HG03521 (cell line): ENCODE results near the gene PAQR7.

Experiments
- ATAC-seq: cut with Tn5 transposase; IDR thresholded peaks from one replicate; pipeline ENCODE4 v1.9.1; 2021; ENCODE audit warnings: mild to moderate bottlenecking, moderate library complexity; ENCODE audit not compliant: unreplicated experiment

The PAQR7 gene

DNA sequence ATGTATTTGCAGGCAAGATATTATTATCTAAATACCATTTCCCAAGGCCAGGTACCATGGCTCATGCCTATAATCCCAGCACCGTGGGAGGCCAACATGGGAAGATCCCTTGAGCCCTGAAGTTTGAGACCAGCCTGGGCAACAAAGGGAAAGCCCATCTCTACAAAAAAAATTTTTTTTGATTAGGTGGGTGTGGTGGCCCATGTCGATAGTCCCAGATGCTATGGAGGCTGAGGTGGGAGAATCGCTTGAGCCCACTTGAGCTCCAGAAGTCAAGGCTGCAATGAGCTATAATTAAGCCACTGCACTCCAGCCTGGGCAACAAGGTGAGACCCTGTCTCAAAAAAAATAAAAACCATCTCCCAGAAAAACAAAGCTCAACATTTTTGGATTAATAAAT is 28.5 kb upstream of the PAQR7 start:
- ATAC-seq: no peak

- ATAC-seq: no peak
Measured at GRCh38 chr1:25902462-25902861, 27.0 kb upstream of the PAQR7 start.

DNA sequence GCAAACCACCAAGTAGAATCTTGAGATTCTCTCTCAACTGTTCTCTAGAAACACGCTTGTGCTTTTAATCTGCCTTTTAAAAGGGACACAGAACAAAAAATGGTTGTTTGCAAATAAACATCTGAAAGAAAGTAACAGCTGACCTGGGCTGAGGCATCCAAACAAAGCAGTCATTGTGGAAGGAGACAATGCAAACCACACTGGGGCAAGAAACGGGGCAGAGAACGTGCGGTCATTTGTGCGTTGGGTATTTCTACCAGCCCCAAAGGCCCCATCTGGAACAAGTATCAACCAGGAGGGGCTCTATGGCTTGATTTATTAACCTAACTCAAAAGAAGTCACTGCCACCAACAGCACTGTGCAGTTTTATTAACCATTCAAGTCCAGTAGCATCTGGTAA is 24.7 kb upstream of the PAQR7 start:
- ATAC-seq: no peak

DNA sequence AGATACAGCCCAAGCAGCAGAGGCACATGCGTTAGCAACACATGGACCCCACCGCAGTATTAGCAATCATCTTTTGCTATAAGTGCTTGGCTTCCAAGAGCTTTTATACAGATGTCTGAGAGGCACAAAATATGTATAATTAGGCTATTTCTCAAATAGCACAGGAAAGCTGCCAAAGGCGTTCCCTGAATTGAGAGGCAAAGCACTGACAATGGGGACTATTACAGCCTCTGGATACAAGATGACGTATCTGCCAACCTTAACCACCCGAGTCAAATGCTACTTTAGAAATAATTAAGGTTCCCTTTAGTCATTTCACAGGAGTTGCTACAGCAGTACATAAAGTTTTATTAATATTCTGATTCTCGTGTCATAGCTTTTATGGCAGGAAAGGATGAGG is 24.3 kb upstream of the PAQR7 start:
- no peak for ATAC-seq

DNA sequence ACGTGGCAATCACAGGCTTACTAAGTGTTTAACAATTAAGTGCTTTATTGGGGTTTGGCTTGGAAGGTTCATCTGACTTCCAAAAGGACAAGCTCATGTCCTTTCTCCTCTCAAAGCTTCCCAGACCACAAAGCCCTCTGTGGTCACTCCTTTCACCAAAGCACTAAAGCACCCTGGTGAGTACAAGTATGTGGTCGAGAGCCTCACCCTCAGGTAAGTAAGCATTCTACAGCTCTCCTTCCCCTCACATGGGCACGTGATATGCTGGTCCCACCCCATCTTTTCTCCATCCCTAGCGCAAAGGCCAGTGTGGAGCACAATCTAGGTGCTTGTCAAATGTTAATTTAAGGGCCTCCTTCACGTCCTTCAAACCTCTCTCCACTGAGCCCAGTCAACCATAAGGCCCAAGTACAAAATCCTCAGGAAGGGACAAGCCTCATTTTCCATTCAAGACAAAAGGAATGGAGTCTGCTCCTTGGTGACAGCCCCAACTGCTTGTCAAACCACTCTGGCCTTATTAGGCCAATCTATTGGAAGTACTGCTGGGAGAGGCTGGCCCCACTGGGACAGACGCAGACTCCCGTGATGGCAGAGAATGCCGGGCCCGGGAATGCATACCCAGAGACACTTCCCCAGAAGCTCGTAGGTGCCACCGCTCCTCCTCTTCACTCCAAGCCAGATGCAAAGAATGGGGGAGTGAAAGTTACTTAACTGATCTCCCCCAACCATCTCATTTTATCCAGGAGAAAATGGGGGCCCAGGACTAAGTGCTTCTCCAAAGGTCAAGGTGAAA is 22.9 kb upstream of the PAQR7 start:
- ATAC-seq: no peak

DNA sequence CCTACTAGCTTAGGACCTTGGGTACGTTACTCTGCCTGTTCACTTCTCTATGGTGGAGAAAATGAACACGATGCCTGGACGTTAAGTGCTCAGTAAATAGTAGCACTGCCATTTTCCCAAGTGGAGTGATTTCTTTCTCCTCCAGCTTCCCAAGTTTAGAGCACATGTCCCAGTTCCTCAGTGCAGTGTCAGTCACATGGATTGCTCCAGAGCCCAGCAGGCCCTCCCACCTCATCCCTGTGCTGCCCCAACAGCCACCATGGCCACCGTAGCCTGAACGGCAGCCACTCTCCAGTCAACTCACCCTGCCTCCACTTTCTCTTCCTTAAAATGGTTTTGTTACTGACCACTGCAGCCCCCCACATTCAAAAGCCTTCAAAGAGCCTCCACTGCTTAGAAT is 22.2 kb upstream of the PAQR7 start:
- no peak for ATAC-seq

DNA sequence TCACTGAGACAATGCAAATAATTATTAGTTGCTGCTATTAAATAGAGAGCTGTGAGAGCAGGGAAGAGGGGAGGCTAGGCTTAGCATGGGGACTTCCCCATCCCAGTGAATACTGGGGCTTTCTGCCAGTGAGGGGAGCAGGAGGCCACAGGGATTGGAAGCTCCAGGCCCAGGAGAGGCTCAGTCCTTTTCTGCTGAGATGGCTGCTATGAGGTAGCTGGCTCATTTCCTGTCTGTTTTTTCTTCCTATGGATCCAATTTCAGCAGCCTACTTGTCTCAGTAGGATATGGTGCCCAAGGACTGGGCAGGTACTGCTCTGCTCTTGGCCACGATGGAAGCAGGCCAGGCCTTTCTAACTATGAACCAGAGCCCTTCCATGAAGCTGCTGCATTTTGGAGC is 20.8 kb upstream of the PAQR7 start:
- no peak for ATAC-seq

GRCh38 chr1:25895365-25895990 is 20.0 kb upstream of the PAQR7 start:
- ATAC-seq: peak; percentile 90

DNA sequence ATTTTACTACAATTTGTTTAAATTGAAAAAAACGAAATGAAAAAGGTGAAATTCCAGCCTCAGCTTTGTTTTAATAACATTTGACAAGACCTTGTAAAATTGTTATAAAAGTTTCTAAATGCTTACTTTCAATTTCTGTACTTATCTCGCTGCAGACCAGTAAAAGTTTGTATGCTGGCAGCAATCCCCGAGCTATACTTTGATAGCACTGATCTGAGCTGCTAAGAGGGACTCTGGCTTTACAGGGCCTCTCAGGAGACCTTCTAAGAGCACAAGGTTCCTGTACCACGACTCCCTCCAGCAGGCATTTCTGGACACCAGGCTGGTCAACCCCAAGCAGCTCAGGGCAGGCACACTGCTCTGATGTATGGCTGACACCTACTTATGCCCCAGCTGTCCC is 17.6 kb upstream of the PAQR7 start:
- no peak for ATAC-seq

DNA sequence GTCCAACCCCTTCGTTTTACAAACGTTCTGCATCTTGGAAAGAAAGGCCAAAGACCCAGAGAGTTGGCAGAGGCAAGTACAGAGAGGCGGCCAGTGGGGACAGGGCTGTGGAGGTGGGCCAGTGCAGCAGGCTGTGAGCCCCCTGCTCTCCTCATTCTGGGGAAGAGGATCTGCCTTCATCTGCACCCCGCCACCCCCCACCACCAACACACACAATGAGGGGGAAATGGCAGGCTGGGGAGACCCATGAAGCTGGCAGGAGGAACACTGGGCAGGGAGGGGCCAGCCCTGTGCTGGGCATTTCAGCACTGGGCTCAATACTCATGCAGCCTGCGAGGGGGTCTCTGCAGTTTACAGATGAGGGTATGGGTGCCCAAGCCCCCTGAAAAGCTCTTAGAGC is 16.1 kb upstream of the PAQR7 start:
- no peak for ATAC-seq

- no peak for ATAC-seq
Measured at GRCh38 chr1:25890239-25891034, 14.9 kb upstream of the PAQR7 start.

DNA sequence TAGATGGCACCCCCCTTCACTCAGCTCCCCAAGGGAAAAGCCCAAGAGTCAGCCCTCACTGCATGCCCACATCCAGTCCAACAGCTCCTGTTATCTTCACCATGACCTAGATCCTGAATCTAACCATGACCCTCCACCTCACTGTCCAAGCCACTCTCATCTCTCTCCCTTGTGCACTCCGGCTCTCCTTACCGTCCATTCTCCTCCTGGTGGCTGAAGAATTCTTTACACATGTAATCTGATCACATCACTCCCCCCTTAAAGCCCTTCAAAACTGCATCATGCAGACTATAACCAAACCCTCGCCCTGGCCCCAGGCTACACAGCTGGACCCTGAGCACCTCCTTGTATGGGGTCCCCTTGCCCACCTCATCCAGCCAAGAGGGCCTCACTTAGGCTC is 14.0 kb upstream of the PAQR7 start:
- no peak for ATAC-seq

DNA sequence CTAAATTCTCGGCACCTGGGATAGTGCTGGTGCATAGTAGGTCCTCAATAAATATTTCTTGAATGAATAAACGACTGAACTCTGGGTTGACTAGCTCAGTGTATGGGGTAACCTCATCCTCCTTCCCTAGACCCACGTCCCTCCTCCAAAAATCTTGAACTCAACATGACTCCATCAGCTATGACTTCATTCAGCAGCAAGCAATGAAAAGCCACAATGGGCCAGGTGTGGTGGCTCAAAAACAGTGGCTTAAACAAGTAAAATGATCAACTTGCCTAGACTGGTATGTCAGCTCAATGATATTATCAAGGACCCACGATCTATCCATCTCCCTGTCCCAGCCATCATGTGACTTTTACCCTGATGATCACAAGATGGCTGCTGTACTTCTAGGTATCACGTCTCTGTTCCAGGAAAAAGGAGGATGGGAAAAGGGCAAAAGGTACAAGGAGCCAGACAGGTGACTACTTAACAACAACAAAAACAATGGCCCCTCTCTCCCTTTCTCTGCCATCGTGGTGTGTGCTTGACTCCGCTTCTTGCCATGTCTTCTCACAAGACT is 13.0 kb upstream of the PAQR7 start:
- no peak for ATAC-seq

DNA sequence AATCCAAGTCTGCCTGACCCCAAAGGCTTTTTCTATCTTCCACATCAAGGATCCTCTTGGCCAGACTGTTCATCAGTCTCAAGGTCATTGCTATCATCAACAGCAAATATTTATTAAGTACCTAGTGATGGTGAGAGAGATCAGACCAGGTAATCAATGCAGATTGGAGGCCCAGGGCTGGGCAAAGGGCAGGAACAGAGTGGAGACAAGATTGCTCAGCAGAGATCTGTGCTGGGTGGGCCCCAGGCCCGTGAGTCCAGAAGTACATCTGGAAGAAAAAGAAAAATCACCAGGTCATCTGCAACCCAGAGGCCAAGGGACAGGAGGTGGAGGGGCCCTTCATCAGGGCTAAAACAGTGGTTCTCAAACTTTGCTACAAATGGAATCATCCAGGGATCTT is 10.1 kb upstream of the PAQR7 start:
- no peak for ATAC-seq

DNA sequence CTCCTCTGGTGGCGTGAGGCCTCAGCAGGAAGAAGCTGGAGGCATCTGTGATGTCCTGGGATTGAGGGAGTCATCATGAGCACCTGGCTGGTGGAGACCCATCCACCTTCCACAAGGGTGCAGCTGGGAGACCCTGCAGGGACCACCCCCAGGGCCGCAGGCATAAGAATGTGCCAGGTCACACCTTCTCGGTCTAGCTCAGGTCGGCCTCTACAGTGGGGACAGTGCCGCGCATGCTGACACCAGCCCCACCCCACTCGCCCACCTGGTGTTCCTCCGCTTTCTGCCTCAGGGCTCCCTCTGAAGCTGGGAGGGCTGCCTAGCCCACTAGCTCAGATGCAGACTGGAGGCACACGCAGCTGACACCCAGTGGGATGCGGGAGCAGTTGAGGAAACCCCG is 5.8 kb upstream of the PAQR7 start:
- ATAC-seq: no peak

- ATAC-seq: no peak
Measured at GRCh38 chr1:25880518-25880917, 5.0 kb upstream of the PAQR7 start.

DNA sequence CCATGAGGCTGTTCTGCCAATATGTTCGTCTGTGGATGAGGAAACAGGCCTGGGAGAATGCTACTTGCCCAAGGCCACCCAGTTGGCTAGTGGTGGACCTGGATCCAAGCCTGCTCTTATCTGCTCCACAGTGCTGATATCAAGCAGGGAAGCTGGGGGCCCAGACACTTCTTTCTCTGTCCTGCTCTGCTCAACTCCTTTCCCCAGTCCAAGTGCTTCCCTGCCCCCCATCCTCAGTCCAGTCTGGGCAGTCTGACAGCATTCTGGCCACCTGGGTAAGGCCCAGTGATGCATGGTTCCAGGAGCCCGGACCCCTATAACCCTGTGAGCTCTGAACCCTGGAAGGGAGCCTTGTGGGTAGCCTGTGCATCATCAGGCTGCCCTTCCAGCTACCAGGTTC is 4.2 kb upstream of the PAQR7 start:
- no peak for ATAC-seq

DNA sequence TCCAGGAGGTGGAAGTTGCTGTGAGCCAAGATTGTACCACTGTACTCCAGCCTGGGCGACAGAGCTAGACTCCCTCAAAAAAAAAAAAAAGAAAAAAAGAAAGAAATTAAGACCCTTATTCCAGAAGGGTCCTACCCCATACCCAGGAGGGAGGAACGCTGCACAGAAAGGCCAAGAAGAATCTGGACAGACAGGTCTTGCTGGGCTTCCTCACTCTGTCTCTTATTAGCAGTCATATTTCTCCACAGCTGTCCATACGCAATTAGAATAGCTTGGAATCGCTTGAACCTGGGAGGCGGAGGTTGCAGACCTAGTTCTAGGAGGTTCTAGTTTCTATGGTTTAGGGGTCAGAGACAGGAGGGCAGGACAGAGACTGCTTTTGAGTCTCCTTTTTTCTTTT is 3.2 kb upstream of the PAQR7 start:
- no peak for ATAC-seq

GRCh38 chr1:25877155-25877554 is 1.6 kb upstream of the PAQR7 start:
- ATAC-seq: no peak

DNA sequence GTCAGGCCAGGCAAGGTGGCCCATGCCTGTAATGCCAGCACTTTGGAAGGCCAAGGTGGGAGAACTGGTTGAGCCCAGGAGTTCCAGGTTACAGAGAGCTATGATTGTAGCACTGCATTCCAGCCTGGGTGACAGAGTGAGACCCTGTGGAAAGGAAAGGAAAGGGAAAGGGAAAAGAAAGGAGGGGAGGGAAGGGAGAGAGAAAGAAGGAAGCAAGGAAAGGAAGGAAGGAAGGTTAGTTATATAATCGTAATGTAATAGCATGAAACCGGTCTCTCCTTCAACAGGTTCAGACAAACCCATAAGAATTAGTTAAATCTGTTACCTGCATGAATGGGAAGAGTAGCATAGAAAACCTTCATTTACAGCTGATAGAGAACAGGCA is 1.2 kb upstream of the PAQR7 start:
- ATAC-seq: no peak

DNA sequence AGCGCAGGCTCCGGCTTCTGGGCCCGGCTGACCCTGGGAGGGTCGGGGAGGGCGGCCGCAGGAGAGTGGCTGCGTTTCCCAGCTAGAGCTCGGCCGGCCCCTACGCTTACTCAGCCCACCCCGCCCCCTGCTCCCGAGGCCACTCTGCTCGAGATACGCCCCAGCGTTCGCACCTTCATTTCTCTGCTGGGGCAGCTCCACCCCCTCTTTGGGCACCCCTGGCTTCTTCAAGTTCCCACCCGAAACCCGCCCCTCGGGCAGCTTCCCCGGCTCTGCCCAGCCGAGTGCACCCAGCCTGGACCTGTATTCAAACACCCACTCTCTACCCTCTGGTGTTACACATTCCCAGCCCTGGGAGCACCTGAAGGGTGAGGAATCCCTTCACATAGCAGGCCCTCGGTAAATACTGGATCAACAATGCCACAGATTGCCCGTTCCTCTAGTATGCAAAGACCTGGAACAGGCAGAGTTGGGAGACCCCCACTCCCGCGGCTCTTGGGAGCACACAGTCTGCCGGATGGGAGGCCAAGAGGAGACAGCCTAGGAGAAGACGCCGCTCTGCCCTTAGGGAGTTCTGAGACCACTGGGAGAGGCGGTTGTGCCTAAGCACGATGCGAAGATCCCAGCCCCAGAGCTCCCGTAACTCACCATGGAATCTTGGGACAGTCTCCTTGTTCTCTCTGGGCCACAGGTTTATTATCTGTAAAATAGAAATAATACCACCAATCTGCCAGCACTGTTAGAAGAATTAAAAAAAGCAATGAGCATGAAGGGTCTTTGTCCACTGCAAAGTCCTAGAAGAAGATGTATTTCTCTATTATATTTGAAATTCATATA is 566 bp upstream of the PAQR7 start:
- ATAC-seq: no peak
